Mucosa of rectum (tissue), 2 donors: ENCODE measurements around the gene SFI1.
"Not testable (repeated sequence)": the region's sequence is repeated elsewhere in the genome, so short reads cannot be mapped to it uniquely, and the experiment has no call there.

Source experiments
- H3K27ac ChIP-seq, 2 donors: one replicate each; pipeline ENCODE4 v1.7.0; 2013; ENCODE audit warnings: inconsistent platforms in 2 of 2, low read depth in 2 of 2, low read length in 2 of 2
- H3K27me3 ChIP-seq, 2 donors: one replicate each; pipeline ENCODE4 v1.7.0; 2013; ENCODE audit warnings: low read length in 2 of 2; ENCODE audit not compliant: control insufficient read depth in 2 of 2, insufficient read depth in 2 of 2
- H3K36me3 ChIP-seq, 2 donors: one replicate each; pipeline ENCODE4 v1.7.0; 2013; ENCODE audit warnings: low read length in 2 of 2; ENCODE audit not compliant: control insufficient read depth in 2 of 2, insufficient read depth in 2 of 2
- H3K4me1 ChIP-seq, 2 donors: one replicate each; pipeline ENCODE4 v1.7.0; 2013; ENCODE audit warnings: low read length in 2 of 2, mild to moderate bottlenecking in 1 of 2; ENCODE audit not compliant: control insufficient read depth in 2 of 2, insufficient read depth in 2 of 2
- H3K4me3 ChIP-seq, 2 donors: one replicate each; pipeline ENCODE4 v1.7.0; 2013; ENCODE audit warnings: low read length in 2 of 2
- H3K9ac ChIP-seq, 2 donors: one replicate each; pipeline ENCODE4 v1.7.0; 2013; ENCODE audit warnings: low read length in 2 of 2, low read depth in 1 of 2, mild to moderate bottlenecking in 1 of 2
- H3K9me3 ChIP-seq, 2 donors: one replicate each; pipeline ENCODE4 v1.7.0; 2013; ENCODE audit warnings: low read length in 2 of 2; ENCODE audit not compliant: control insufficient read depth in 2 of 2
- donor health status: healthy.
- donor health status: Normal muscosa, but diverticular disease.

The SFI1 gene

GRCh38 chr22:31647523-31648320 lies 151.4 kb downstream of the SFI1 start:
- no peaks in the 10 kb centered on the region for H3K27me3 ChIP-seq

DNA sequence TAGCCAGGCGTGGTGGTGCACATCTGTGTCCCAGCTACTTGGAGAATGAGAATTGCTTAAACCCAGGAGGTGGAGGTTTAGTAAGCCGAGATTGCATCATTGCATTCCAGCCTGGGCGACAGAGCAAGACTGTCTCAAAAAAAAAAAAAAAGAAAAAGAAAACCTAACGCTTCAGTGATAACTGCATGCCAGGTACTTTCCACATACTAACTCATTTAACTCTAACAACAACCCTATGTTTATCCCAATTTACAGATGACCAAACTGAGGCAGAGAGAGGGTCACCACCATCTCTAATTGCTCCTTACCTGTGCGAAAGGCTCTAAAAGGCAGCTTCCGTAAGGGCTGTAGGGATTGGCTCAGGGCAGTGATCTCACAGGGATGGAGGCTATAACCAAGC lies 154.1 kb downstream of the SFI1 start:
- Histone ChIP-seq H3K9ac (no peak overlapping the region), H3K9me3 (no peaks in the 10 kb centered on the region), H3K36me3 (peaks cover 14 to 21% of the 10 kb centered on the region in 2 donors), H3K27ac (no peak overlapping the region), H3K4me1 (peaks cover 0 to 2% of the 10 kb centered on the region in 2 donors), H3K4me3 (no peak overlapping the region), H3K27me3 (no peaks in the 10 kb centered on the region)

More at GRCh38 chr22:31647523-31648320, 151.4 kb downstream of the SFI1 start:
- Histone ChIP-seq H3K4me3 (no peak overlapping the region), H3K4me1 (no peaks in the 10 kb centered on the region), H3K27ac (no peak overlapping the region), H3K36me3 (peaks cover 14 to 24% of the 10 kb centered on the region in 2 donors), H3K9me3 (no peaks in the 10 kb centered on the region), H3K9ac (no peak overlapping the region)

GRCh38 chr22:31651664-31652063 lies 155.3 kb downstream of the SFI1 start:
- Histone ChIP-seq H3K9ac (no peak overlapping the region), H3K9me3 (no peaks in the 10 kb centered on the region), H3K27ac (no peak overlapping the region), H3K36me3 (peaks cover 8 to 17% of the 10 kb centered on the region in 2 donors), H3K4me1 (peaks cover 0 to 2% of the 10 kb centered on the region in 2 donors), H3K4me3 (no peak overlapping the region), H3K27me3 (no peaks in the 10 kb centered on the region)

- Histone ChIP-seq H3K27ac (no peak overlapping the region), H3K9ac (no peak overlapping the region), H3K4me1 (peaks cover 0 to 2% of the 10 kb centered on the region in 2 donors)
These were observed 155.8 kb downstream of the SFI1 start for GRCh38 chr22:31652088-31652487.

DNA sequence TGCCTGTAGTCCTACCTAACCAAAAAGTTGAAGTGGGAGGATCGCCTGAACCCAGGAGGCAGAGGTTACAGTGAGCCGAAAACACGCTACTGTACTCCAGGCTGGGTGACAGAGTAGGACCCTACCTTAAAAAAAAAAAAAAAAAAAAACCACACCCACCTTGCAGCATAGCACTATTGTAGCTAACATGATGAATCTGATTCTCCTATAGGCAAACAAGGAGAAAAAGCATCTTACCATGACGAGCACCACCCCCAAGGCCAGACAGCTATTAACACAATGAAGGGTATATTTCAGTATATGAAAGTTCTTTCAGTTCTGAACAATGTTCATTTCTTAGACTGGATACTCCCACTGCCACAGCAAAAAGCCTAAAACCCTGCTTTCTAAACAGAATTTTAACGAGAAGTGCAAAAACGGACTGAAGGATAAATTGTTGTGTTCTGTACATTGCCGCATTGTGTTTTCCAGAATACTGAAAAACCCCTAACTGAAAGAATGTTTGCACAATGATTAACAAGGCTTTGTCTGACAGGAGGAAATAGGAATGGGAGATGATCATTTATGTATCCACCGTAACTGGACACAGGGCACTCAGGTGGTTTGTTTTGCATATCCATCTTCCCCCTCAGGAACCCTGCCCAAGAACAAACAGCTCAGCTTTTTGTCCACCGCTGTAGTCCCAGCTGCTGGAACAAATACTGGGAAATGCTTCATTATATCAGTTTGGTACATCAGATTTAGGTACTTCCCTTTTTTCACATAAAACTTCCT lies 156.8 kb downstream of the SFI1 start:
- Histone ChIP-seq H3K9me3 (no peaks in the 10 kb centered on the region), H3K4me1 (peaks cover 0 to 2% of the 10 kb centered on the region in 2 donors), H3K27ac (no peak overlapping the region), H3K4me3 (no peak overlapping the region), H3K9ac (no peak overlapping the region), H3K27me3 (no peaks in the 10 kb centered on the region), H3K36me3 (peaks cover 8 to 9% of the 10 kb centered on the region in 2 donors)

More at GRCh38 chr22:31652088-31652487, 155.8 kb downstream of the SFI1 start:
- Histone ChIP-seq H3K4me3 (no peak overlapping the region), H3K36me3 (peaks cover 8 to 15% of the 10 kb centered on the region in 2 donors), H3K27me3 (no peaks in the 10 kb centered on the region), H3K9me3 (no peaks in the 10 kb centered on the region)

DNA sequence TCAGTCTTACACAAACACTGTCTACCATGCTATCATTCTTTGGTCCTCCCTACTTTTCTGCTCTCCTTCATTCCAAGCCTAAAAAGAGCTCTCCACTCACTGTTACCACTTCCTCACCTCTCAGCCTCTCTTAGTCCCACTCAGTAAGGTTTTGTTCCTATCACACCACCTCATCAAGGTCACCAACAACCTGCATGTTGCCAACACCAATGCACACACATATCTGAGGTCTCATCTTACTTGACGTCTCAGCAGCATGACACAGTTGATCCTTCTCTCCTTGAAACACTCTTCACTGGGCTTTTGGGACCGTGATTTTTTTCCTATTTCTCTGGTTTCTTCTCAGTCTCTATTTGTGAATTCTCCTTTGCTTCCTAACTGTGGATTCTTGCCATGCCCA lies 157.6 kb downstream of the SFI1 start:
- no peaks in the 10 kb centered on the region for H3K27me3 ChIP-seq
- no peak overlapping the region for H3K27ac ChIP-seq
- H3K4me1 ChIP-seq, result peaks cover 0 to 2% of the 10 kb centered on the region in 2 donors
- H3K9me3 ChIP-seq, result no peaks in the 10 kb centered on the region
- H3K36me3 ChIP-seq, result peaks cover 4 to 10% of the 10 kb centered on the region in 2 donors
- no peak overlapping the region for H3K9ac ChIP-seq
- no peak overlapping the region for H3K4me3 ChIP-seq

DNA sequence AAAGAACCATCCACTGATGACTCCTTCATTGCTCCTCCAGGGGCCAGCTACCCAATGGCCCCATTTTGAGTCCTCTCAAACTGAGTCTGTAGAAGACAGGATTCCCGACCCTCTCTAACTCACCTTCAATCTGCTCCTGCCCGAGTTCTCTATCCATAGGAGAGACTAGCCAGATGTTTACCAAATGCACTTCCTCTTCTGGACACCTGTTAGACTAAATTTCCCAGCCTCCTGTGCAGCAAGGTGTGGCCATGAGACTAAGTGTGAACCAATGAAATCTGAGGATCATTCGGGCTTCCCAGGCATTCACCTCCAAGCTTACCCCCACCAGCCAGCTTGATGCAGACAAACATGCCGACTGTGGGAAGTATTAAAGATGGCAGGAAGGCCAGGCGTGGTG lies 158.1 kb downstream of the SFI1 start:
- no peak overlapping the region for H3K4me3 ChIP-seq
- H3K27ac ChIP-seq, result no peak overlapping the region
- H3K4me1 ChIP-seq, result peaks cover 0 to 2% of the 10 kb centered on the region in 2 donors
- H3K36me3 ChIP-seq, result peaks cover 3 to 10% of the 10 kb centered on the region in 2 donors
- H3K9ac ChIP-seq, result no peak overlapping the region
- no peaks in the 10 kb centered on the region for H3K27me3 ChIP-seq
- no peaks in the 10 kb centered on the region for H3K9me3 ChIP-seq

GRCh38 chr22:31659246-31659645 lies 162.9 kb downstream of the SFI1 start:
- Histone ChIP-seq H3K4me1 (peaks cover 12 to 14% of the 10 kb centered on the region in 2 donors), H3K9me3 (no peaks in the 10 kb centered on the region), H3K27ac (no peak overlapping the region), H3K36me3 (peaks cover 0 to 3% of the 10 kb centered on the region in 2 donors), H3K9ac (no peak overlapping the region), H3K4me3 (no peak overlapping the region), H3K27me3 (no peaks in the 10 kb centered on the region)

DNA sequence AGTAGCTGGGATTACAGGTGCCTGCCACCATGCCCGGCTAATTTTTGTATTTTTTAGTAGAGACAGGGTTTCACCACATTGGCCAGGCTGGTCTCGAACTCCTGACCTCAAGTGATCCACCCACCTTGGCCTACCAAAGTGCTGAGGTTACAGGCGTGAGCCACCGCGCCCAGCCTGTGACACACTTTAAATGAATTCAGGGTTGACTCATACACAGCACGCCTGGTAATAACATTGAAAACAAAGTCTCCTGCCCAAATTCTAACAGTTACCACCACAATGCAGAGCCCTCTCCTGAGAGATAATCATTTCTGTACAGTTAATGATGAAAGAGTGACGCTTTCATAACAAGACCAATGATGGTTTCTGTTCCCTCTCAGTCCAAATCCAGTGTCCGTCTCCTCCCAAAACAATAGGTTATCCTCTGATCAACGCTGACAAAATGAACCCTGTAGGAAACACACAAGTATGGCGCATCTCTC lies 164.6 kb downstream of the SFI1 start:
- H3K4me1 ChIP-seq, result peaks cover 12 to 17% of the 10 kb centered on the region in 2 donors
- H3K4me3 ChIP-seq, result peak overlapping the region; percentile 88 to 97
- not testable (repeated sequence) for H3K27me3 ChIP-seq, H3K36me3 ChIP-seq, H3K9me3 ChIP-seq
- H3K27ac ChIP-seq, result peak overlapping the region; percentile 89 to 93
- peak overlapping the region; percentile 78 to 83 for H3K9ac ChIP-seq
